ENCODE data around the gene PRSS53. TPM values are rescaled to one million over a fixed set of nuclear protein-coding genes. Genes with fewer than 3 reads are reported as not detected.

PRSS53 gene
- total RNA-seq, 2 experiments from 2014 or later: 3.7 to 5.7 TPM

- Histone ChIP-seq H3K36me3 (ENCODE audit: insufficient read depth, low read length) (peaks cover 66% of the 10 kb centered on the region), H3K9me2 (ENCODE audit: insufficient read depth, low read length) (no peaks in the 10 kb centered on the region), H3K4me2 (ENCODE audit: low read length) (no peak overlapping the region), H3K9me3 (ENCODE audit: low read length) (no peaks in the 10 kb centered on the region), H3K4me1 (ENCODE audit: insufficient read depth, low read length, poor library complexity, severe bottlenecking) (no peaks in the 10 kb centered on the region), H2AFZ (ENCODE audit: low read length) (no peak overlapping the region), H3K79me2 (ENCODE audit: insufficient read depth, low read depth, low read length) (no peaks in the 10 kb centered on the region), H3K4me3 (ENCODE audit: low read depth, low read length, poor library complexity, severe bottlenecking) (no peak overlapping the region), H3K27ac (ENCODE audit: low read depth, low read length, poor library complexity, severe bottlenecking) (no peak overlapping the region), H4K20me1 (ENCODE audit: insufficient read depth, low read length) (no peaks in the 10 kb centered on the region)
- TF ChIP-seq EZH2phosphoT487 (IDR thresholded peaks at IDR 0.05; ENCODE audit: borderline replicate concordance, low read depth, low read length): no peak
- TF ChIP-seq, protein P1, sequence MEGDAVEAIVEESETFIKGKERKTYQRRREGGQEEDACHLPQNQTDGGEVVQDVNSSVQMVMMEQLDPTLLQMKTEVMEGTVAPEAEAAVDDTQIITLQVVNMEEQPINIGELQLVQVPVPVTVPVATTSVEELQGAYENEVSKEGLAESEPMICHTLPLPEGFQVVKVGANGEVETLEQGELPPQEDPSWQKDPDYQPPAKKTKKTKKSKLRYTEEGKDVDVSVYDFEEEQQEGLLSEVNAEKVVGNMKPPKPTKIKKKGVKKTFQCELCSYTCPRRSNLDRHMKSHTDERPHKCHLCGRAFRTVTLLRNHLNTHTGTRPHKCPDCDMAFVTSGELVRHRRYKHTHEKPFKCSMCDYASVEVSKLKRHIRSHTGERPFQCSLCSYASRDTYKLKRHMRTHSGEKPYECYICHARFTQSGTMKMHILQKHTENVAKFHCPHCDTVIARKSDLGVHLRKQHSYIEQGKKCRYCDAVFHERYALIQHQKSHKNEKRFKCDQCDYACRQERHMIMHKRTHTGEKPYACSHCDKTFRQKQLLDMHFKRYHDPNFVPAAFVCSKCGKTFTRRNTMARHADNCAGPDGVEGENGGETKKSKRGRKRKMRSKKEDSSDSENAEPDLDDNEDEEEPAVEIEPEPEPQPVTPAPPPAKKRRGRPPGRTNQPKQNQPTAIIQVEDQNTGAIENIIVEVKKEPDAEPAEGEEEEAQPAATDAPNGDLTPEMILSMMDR (conservative IDR thresholded peaks at IDR 0.05; ENCODE audit: low read length): no peak
- intact Hi-C loops (cut with micrococcal nuclease; ENCODE audit: unreplicated experiment): no loop called here
- DNase-seq (ENCODE audit: low spot score): no peak
- no TSS peak for BruUV-seq (replicated peaks)
- ChIA-PET CTCF (ENCODE audit: unreplicated experiment) (no interaction called here), POLR2A (no interaction called here)
These were observed 4.8 kb downstream of the PRSS53 start for GRCh38 chr16:31083981-31084380.

DNA sequence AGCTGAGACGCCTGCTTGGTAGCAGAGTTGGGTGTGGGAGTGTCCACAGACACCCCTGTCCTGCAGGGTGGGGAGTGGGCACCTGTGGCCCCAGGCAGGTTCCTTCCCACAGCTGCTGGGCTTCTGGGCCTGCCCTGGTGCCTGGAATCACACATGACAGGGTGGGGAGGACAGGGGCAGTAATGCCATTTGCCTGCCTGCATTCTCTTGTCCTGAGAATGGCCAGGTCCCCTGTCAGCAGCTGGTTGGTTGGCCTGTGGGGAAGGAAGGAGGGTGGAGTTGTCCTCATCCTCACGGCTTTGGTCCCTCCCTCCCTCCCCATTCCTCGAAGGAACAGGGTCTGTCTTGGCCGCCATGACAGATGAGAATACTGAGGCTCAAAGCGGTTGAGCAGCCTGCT lies 5.2 kb downstream of the PRSS53 start:
- TF ChIP-seq, protein P1 (conservative IDR thresholded peaks at IDR 0.05; ENCODE audit: low read length): no peak
- TF ChIP-seq EZH2phosphoT487 (IDR thresholded peaks at IDR 0.05; ENCODE audit: borderline replicate concordance, low read depth, low read length): no peak
- POLR2A ChIA-PET: no interaction called here
- DNase-seq (ENCODE audit: low spot score): no peak
- no peak overlapping the region for H3K4me3 ChIP-seq (ENCODE audit: low read depth, low read length, poor library complexity, severe bottlenecking)
- H3K27ac ChIP-seq (ENCODE audit: low read depth, low read length, poor library complexity, severe bottlenecking): no peak overlapping the region
- peaks cover 66% of the 10 kb centered on the region for H3K36me3 ChIP-seq (ENCODE audit: insufficient read depth, low read length)
- H4K20me1 ChIP-seq (ENCODE audit: insufficient read depth, low read length): no peaks in the 10 kb centered on the region
- no peaks in the 10 kb centered on the region for H3K4me1 ChIP-seq (ENCODE audit: insufficient read depth, low read length, poor library complexity, severe bottlenecking)
- CTCF ChIA-PET (ENCODE audit: unreplicated experiment): no interaction called here
- no peaks in the 10 kb centered on the region for H3K9me2 ChIP-seq (ENCODE audit: insufficient read depth, low read length)
- H2AFZ ChIP-seq (ENCODE audit: low read length): no peak overlapping the region
- BruUV-seq (replicated peaks): no TSS peak
- no peaks in the 10 kb centered on the region for H3K9me3 ChIP-seq (ENCODE audit: low read length)
- H3K79me2 ChIP-seq (ENCODE audit: insufficient read depth, low read depth, low read length): no peaks in the 10 kb centered on the region
- no peak overlapping the region for H3K4me2 ChIP-seq (ENCODE audit: low read length)
- intact Hi-C loops (cut with micrococcal nuclease; ENCODE audit: unreplicated experiment): no loop called here

GRCh38 chr16:31083081-31083480 lies 5.7 kb downstream of the PRSS53 start:
- no peak for DNase-seq (ENCODE audit: low spot score)
- Histone ChIP-seq H2AFZ (ENCODE audit: low read length) (no peak overlapping the region), H3K36me3 (ENCODE audit: insufficient read depth, low read length) (peaks cover 68% of the 10 kb centered on the region), H3K9me2 (ENCODE audit: insufficient read depth, low read length) (no peaks in the 10 kb centered on the region), H3K9me3 (ENCODE audit: low read length) (no peaks in the 10 kb centered on the region), H4K20me1 (ENCODE audit: insufficient read depth, low read length) (no peaks in the 10 kb centered on the region), H3K4me3 (ENCODE audit: low read depth, low read length, poor library complexity, severe bottlenecking) (no peak overlapping the region), H3K4me1 (ENCODE audit: insufficient read depth, low read length, poor library complexity, severe bottlenecking) (no peaks in the 10 kb centered on the region), H3K4me2 (ENCODE audit: low read length) (no peak overlapping the region), H3K27ac (ENCODE audit: low read depth, low read length, poor library complexity, severe bottlenecking) (no peak overlapping the region), H3K79me2 (ENCODE audit: insufficient read depth, low read depth, low read length) (no peaks in the 10 kb centered on the region)
- ChIA-PET POLR2A (no interaction called here), CTCF (ENCODE audit: unreplicated experiment) (no interaction called here)
- TF ChIP-seq, protein P1 (conservative IDR thresholded peaks at IDR 0.05; ENCODE audit: low read length): no peak
- TF ChIP-seq EZH2phosphoT487 (IDR thresholded peaks at IDR 0.05; ENCODE audit: borderline replicate concordance, low read depth, low read length): no peak
- intact Hi-C loops (cut with micrococcal nuclease; ENCODE audit: unreplicated experiment): no loop called here
- BruUV-seq (replicated peaks): no TSS peak
